Astrocyte (in vitro differentiated cells and primary cell): ENCODE data around the gene PINLYP. TPM values are rescaled to one million over a fixed set of nuclear protein-coding genes. Genes with fewer than 3 reads are reported as not detected.

ENCODE experiments used
- DNase-seq: peaks from one replicate; pipeline ENCODE4 v3.0.0-alpha.2; 2010; ENCODE audit warnings: low read depth
- FAIRE-seq: peaks from 2 replicates; lab custom pipeline; 2011; peaks lifted over from hg19 to GRCh38; lab: Jason Lieb, UNC
- H2AFZ ChIP-seq: 2 replicates; pipeline ENCODE4 v1.6.0; 2012; ENCODE audit warnings: low read depth, low read length, inconsistent platforms
- H3K27ac ChIP-seq: 2 replicates; pipeline ENCODE4 v1.5.1; 2011; ENCODE audit warnings: low read depth, low read length, inconsistent platforms
- H3K27me3 ChIP-seq: 2 replicates; pipeline ENCODE4 v1.6.0; 2011; ENCODE audit warnings: low read length, inconsistent platforms; ENCODE audit not compliant: insufficient read depth
- H3K36me3 ChIP-seq: 2 replicates; pipeline ENCODE4 v1.5.1; 2011; ENCODE audit warnings: low read length, inconsistent platforms; ENCODE audit not compliant: insufficient read depth
- H3K4me1 ChIP-seq: 2 replicates; pipeline ENCODE4 v1.5.1; 2011; ENCODE audit warnings: low read length, inconsistent platforms; ENCODE audit not compliant: insufficient read depth
- H3K4me2 ChIP-seq: 2 replicates; pipeline ENCODE4 v1.6.0; 2012; ENCODE audit warnings: low read length, inconsistent platforms
- H3K4me3 ChIP-seq: 2 replicates; pipeline ENCODE4 v1.5.1; 2011; ENCODE audit warnings: low read depth, mild to moderate bottlenecking, low read length, inconsistent platforms; ENCODE audit not compliant: insufficient read depth
- H3K79me2 ChIP-seq: 2 replicates; pipeline ENCODE4 v1.6.0; 2012; ENCODE audit warnings: mild to moderate bottlenecking, low read length, inconsistent platforms; ENCODE audit not compliant: insufficient read depth
- H3K9ac ChIP-seq: 2 replicates; pipeline ENCODE4 v1.6.0; 2012; ENCODE audit warnings: mild to moderate bottlenecking, low read length, inconsistent platforms
- H3K9me3 ChIP-seq: 2 replicates; pipeline ENCODE4 v1.5.1; 2012; ENCODE audit warnings: low read depth, mild to moderate bottlenecking, low read length, inconsistent platforms; ENCODE audit not compliant: insufficient read depth
- H4K20me1 ChIP-seq: 2 replicates; pipeline ENCODE4 v1.6.0; 2012; ENCODE audit warnings: low read length, inconsistent platforms; ENCODE audit not compliant: insufficient read depth
- H3K27ac Mint-ChIP-seq: one replicate; pipeline ENCODE4 v1.8.0; 2021; ENCODE audit warnings: mild to moderate bottlenecking, mixed read lengths; ENCODE audit not compliant: unreplicated experiment
- H3K27me3 Mint-ChIP-seq: one replicate; pipeline ENCODE4 v1.8.0; 2021; ENCODE audit warnings: low read depth, mixed read lengths; ENCODE audit not compliant: unreplicated experiment
- H3K36me3 Mint-ChIP-seq: one replicate; pipeline ENCODE4 v1.8.0; 2021; ENCODE audit warnings: low read depth, mixed read lengths; ENCODE audit not compliant: unreplicated experiment
- H3K4me1 Mint-ChIP-seq: one replicate; pipeline ENCODE4 v1.8.0; 2021; ENCODE audit warnings: low read depth, mixed read lengths; ENCODE audit not compliant: unreplicated experiment
- H3K4me3 Mint-ChIP-seq: one replicate; pipeline ENCODE4 v1.8.0; 2021; ENCODE audit warnings: mild to moderate bottlenecking, moderate library complexity, mixed read lengths; ENCODE audit not compliant: unreplicated experiment
- H3K9me3 Mint-ChIP-seq: one replicate; pipeline ENCODE4 v1.8.0; 2021; ENCODE audit warnings: mild to moderate bottlenecking, mixed read lengths; ENCODE audit not compliant: unreplicated experiment
- CTCF ChIP-seq: IDR thresholded peaks from 2 replicates; pipeline ENCODE4 v1.5.1; 2011; ENCODE audit warnings: low read depth, mild to moderate bottlenecking, inconsistent platforms, low read length, moderate library complexity; ENCODE audit not compliant: insufficient read depth
- EZH2 ChIP-seq: IDR thresholded peaks from 2 replicates; pipeline ENCODE4 v1.6.1; 2012; ENCODE audit warnings: mild to moderate bottlenecking, low read length, inconsistent platforms; ENCODE audit not compliant: insufficient read depth
- total RNA-seq: library from RNA; stranded (reverse); gene quantifications from 2 replicates; pipeline ENCODE4 v1.2.1, GENCODE V29; 2021

Gene PINLYP
- total RNA-seq, 1 donor from 2014 or later = 0.30 TPM

GRCh38 chr19:43533546-43534304 lies 41.9 kb upstream of the PINLYP start:
- Histone ChIP-seq H3K4me1 (peaks cover 19% of the 10 kb centered on the region), H3K9ac (peak overlapping the region; percentile 61), H3K36me3 (peaks cover 4% of the 10 kb centered on the region), H3K27ac (peak overlapping the region; percentile 69), H2AFZ (peak overlapping the region; percentile 86), H4K20me1 (no peaks in the 10 kb centered on the region), H3K4me3 (peak overlapping the region; percentile 72), H3K4me2 (peak overlapping the region; percentile 89), H3K27me3 (no peaks in the 10 kb centered on the region), H3K79me2 (no peaks in the 10 kb centered on the region), H3K9me3 (no peaks in the 10 kb centered on the region)
- H3K4me1 Mint-ChIP-seq = peaks cover 8% of the 10 kb centered on the region
- H3K36me3 Mint-ChIP-seq = peaks cover 8% of the 10 kb centered on the region
- peak overlapping the region; percentile 94 for H3K27ac Mint-ChIP-seq
- DNase-seq (peak; percentile 99), FAIRE-seq (peak; percentile 49)
- no peaks in the 10 kb centered on the region for H3K9me3 Mint-ChIP-seq
- TF ChIP-seq EZH2 (no peak), CTCF (no peak)
- peak overlapping the region; percentile 92 for H3K4me3 Mint-ChIP-seq
- no peaks in the 10 kb centered on the region for H3K27me3 Mint-ChIP-seq

DNA sequence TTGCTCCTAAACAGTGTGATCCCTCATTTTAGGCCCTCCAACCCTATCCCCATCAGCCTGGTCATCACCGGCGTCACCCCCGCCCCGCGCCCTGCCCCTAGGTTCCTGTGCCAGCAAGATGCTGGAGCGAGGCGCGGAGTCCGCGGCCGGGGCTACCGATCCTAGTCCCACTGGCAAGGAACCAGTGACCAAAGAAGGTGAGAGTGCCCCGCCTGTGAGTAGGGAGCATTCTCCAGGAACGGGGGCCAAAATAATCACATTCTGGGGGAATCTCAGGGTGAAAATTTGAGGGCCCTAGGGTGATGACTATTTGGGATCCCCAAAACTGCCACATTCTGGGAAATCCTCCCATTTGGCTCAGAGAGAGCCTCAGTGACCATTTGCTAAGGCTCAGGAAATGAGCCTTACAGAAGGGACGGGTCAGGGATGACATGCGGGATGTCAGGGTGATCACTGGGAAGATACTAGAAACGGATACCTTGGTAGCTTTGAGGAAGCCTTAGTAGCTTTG lies 41.2 kb upstream of the PINLYP start:
- TF ChIP-seq CTCF (no peak), EZH2 (no peak)
- Histone ChIP-seq H3K4me2 (peak overlapping the region; percentile 89), H3K4me1 (peaks cover 19% of the 10 kb centered on the region), H3K36me3 (peaks cover 9% of the 10 kb centered on the region), H4K20me1 (no peaks in the 10 kb centered on the region), H3K9me3 (no peaks in the 10 kb centered on the region), H3K27me3 (no peaks in the 10 kb centered on the region), H3K9ac (peak overlapping the region; percentile 35), H3K27ac (no peak overlapping the region), H3K79me2 (no peaks in the 10 kb centered on the region), H3K4me3 (peak overlapping the region; percentile 72), H2AFZ (peak overlapping the region; percentile 54)
- Mint-ChIP-seq H3K27me3 (no peaks in the 10 kb centered on the region), H3K27ac (no peak overlapping the region), H3K4me3 (peak overlapping the region; percentile 92), H3K36me3 (peaks cover 14% of the 10 kb centered on the region), H3K4me1 (peaks cover 8% of the 10 kb centered on the region), H3K9me3 (peaks cover 2% of the 10 kb centered on the region)
- FAIRE-seq (no peak), DNase-seq (no peak)
